ENCODE results near the gene OR5D18. TPM values are rescaled to one million over a fixed set of nuclear protein-coding genes. Genes with fewer than 3 reads are reported as not detected.

OR5D18 gene
- total RNA-seq, 4 donors from 2014 or later: not detected

DNA sequence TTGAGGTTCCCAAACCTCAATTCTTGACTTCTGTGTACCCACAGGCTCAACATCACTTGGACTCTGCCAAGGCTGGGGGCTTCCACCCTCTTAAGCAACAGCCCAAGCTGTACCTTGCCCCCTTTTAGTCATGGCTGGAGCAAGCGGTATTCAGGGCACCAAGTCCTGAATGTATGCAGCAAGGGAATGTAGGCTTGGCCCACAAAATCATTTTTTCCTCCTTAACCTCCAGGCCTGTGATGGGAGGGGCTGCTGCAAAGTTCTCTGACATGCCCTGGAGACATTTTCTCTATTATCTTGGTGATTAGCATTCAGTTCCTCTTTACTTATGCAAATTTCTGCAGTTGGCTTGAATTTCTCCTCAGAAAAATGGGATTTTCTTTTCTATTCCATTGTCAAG is 13.2 kb upstream of the OR5D18 start:
- 83% methylated on average over 1 of the region's 1 CpG for WGBS
- Histone ChIP-seq H3K4me1 (no peaks in the 10 kb centered on the region), H3K36me3 (no peaks in the 10 kb centered on the region), H3K27me3 (no peaks in the 10 kb centered on the region), H3K9me3 (peaks cover 0 to 4% (median 0%) of the 10 kb centered on the region in 4 donors), H3K4me3 (no peak overlapping the region), H3K27ac (replicated peaks in 1 of 4) (no peak overlapping the region)
- intact Hi-C loops (cut with DNase I): no loop called here
- DNase-seq (ENCODE audit: extremely low spot score): no peak
- TF ChIP-seq POLR2A (IDR thresholded peaks at IDR 0.05; ENCODE audit: low read depth): no peak
- TF ChIP-seq CTCF (IDR thresholded peaks at IDR 0.05): no peak

DNA sequence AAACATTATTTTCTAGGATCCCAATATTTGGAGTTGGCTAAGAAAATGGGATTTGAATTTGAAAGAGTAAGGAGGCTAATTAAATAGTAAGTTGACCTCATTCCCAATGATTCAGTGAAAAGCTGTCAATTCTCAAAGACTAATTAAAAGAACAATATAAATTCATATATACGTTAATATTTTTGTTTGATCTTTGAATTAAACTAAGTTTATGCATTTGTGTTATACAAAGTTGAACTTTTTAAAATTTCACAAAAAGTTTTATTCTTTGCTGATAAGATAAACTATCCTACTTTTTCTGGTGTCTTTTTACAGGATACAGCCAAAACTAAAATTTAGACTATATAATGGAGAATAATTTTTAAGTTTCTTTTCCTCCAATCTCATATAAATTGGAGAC is 8.4 kb upstream of the OR5D18 start, which contains the start of gene OR5L1:
TSS of gene OR5L1 (plus strand) at position 301 of the 400 bp plus-strand sequence. CDS start 100 bp downstream, outside the sequence.
- intact Hi-C loops (cut with DNase I): no loop called here

GRCh38 chr11:55826919-55827318 is 7.5 kb downstream of the OR5D18 start, which contains the start of gene OR5L2:
Gene OR5L2 (plus strand): TSS chr11:55827219. CDS start chr11:55827219, 0 bp downstream.
- no peak within 1 kb of the TSS for H3K27ac ChIP-seq (replicated peaks in 1 of 4)
- H3K4me1 ChIP-seq: no peaks in the 10 kb centered on the region
- H3K27me3 ChIP-seq: no peaks in the 10 kb centered on the region
- no peak within 1 kb of the TSS for H3K4me3 ChIP-seq
- TF ChIP-seq POLR2A (IDR thresholded peaks at IDR 0.05; ENCODE audit: low read depth): no peak
- intact Hi-C loops (cut with DNase I): no loop called here
- H3K36me3 ChIP-seq: no peaks in the 10 kb centered on the region
- no peak for DNase-seq (ENCODE audit: extremely low spot score)
- no peaks in the 10 kb centered on the region for H3K9me3 ChIP-seq

More for the DNA sequence above, 8.4 kb upstream of the OR5D18 start, which contains the start of gene OR5L1:
- no peak within 1 kb of the TSS for H3K27ac ChIP-seq (replicated peaks in 1 of 4)
- no peaks in the 10 kb centered on the region for H3K27me3 ChIP-seq
- no peaks in the 10 kb centered on the region for H3K4me1 ChIP-seq
- H3K9me3 ChIP-seq: peaks cover 0 to 4% (median 0%) of the 10 kb centered on the region in 4 donors
- H3K36me3 ChIP-seq: no peaks in the 10 kb centered on the region
- 85% methylated on average over 1 of the region's 1 CpG for WGBS
- H3K4me3 ChIP-seq: no peak within 1 kb of the TSS
- TF ChIP-seq POLR2A (IDR thresholded peaks at IDR 0.05; ENCODE audit: low read depth) (no peak), POLR2AphosphoS5 (IDR thresholded peaks at IDR 0.05) (no peak), CTCF (IDR thresholded peaks at IDR 0.05) (no peak), EP300 (IDR thresholded peaks at IDR 0.05) (no peak)
- no peak for DNase-seq (ENCODE audit: extremely low spot score)

DNA sequence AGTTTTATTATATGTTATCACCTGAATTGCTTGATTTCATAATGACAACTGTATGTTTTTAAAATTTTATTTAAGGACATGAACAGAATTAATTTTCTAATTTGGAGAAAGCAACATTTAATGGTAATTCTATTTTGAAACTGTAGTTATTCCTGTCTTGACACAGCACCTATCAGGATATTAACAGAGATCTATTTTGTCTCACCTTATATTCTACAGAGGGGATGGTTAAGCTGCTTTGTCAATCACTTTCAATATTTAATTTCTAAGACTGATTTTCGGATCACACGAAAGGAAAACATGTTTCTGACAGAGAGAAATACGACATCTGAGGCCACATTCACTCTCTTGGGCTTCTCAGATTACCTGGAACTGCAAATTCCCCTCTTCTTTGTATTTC is 19.0 kb downstream of the OR5D18 start, which contains the start of gene OR5D16:
TSS of gene OR5D16 (plus strand) at position 301 of the 400 bp plus-strand sequence. CDS start at position 301, 0 bp downstream.
- intact Hi-C loops (cut with DNase I): no loop called here
- Histone ChIP-seq H3K27me3 (no peaks in the 10 kb centered on the region), H3K27ac (replicated peaks in 1 of 4) (no peak within 1 kb of the TSS), H3K9me3 (peaks cover 0 to 9% (median 0%) of the 10 kb centered on the region in 4 donors), H3K4me1 (no peaks in the 10 kb centered on the region), H3K4me3 (no peak within 1 kb of the TSS), H3K36me3 (no peaks in the 10 kb centered on the region)
- TF ChIP-seq CTCF (IDR thresholded peaks at IDR 0.05) (no peak), POLR2AphosphoS5 (IDR thresholded peaks at IDR 0.05) (no peak), EP300 (IDR thresholded peaks at IDR 0.05) (no peak), POLR2A (IDR thresholded peaks at IDR 0.05; ENCODE audit: low read depth) (no peak)
- DNase-seq (ENCODE audit: extremely low spot score): no peak
- 40% methylated on average over 3 of the region's 3 CpGs for WGBS

DNA sequence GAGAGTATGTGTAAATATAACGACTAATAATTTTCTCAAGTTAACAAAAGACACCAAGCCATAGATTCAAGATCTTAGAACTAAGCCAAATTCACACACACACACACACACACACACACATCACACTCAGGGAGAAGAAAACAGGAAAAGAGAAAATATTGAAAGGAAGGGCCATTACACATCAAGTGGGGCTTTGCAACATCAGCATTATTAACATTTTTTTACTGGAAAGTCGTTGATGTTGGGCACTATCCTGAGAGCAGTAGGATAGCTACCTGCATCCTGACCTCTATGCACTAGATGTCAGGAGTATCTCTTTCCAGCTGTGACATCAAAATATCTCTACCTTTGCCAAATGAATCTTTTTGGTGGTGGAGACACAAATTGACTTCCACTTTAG is 28.0 kb downstream of the OR5D18 start:
- DNase-seq (ENCODE audit: extremely low spot score): no peak
- WGBS: 41% methylated on average over 2 of the region's 2 CpGs
- no peak for TF ChIP-seq POLR2AphosphoS5 (IDR thresholded peaks at IDR 0.05)
- no peak for TF ChIP-seq CTCF (IDR thresholded peaks at IDR 0.05)
- TF ChIP-seq POLR2A (IDR thresholded peaks at IDR 0.05; ENCODE audit: low read depth): no peak
- TF ChIP-seq EP300 (IDR thresholded peaks at IDR 0.05): no peak

More for the DNA sequence above, 28.0 kb downstream of the OR5D18 start:
- Histone ChIP-seq H3K4me1 (no peaks in the 10 kb centered on the region), H3K27ac (replicated peaks in 1 of 4) (no peak overlapping the region), H3K9me3 (no peaks in the 10 kb centered on the region), H3K36me3 (no peaks in the 10 kb centered on the region), H3K27me3 (no peaks in the 10 kb centered on the region), H3K4me3 (no peak overlapping the region)
- intact Hi-C loops (cut with DNase I): no loop called here

Measured in esophagus muscularis mucosa (tissue), 4 donors.